NCI-H1694 (cell line): ENCODE measurements around the gene TNKS1BP1.
"Not testable (repeated sequence)": the region's sequence is repeated elsewhere in the genome, so short reads cannot be mapped to it uniquely, and the experiment has no call there.

Source experiments
- DNase-seq: peaks from one replicate; lab custom pipeline; 2025; lab: John Stamatoyannopoulos, UW

Gene TNKS1BP1

GRCh38 chr11:57310630-57311086 is 14.1 kb downstream of the TNKS1BP1 start:
- DNase-seq, result no peak

DNA sequence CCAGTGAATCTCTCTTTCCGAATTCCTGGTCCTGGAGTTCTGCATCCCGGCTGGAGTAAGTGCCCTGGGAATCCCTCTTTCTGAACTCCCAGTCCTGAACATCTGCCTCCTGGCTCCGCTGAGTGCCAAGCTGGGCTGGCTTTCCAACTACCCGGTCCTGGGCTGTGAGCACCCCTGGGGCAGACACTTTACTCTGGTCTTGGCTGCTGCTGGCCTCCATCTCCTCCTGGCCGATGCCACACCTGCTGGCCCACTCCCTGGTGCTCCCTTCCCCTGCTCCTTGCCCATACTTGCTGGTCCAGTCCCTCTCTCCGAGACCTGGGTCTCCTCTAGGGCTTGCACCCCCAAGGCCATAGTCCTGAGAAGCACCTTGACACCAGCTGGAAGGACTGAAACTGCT is 14.7 kb downstream of the TNKS1BP1 start:
- DNase-seq, result no peak

GRCh38 chr11:57309106-57310059 is 15.4 kb downstream of the TNKS1BP1 start:
- no peak for DNase-seq

GRCh38 chr11:57308426-57309060 is 16.2 kb downstream of the TNKS1BP1 start:
- DNase-seq, result no peak

DNA sequence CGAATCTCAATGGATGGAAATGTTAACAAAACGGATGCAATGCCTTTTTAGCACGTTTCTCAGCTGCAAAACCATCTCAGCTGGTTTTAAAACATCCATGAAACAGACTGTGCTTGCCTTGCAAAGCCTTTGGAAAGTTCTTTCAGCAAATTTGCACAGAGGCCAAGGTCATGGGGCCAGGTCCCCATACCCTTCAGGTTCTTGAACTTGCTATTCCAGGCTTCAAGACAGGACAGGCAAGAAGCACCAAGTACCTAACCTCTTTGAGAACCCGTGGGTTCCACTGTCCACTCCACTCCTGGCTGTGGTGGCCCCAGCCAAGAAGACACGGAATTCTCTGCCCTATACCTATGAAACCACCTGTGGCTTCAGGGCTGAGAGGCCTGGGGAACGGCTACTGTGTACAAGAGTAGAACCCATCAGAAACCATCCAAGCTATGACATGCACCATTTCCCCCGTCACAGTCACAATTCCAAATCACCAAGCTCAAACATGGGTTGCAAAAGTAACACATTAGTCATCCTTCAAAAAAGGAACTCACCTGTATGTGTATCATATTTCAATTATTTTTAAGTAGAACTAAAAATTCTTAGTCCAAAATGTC is 17.0 kb downstream of the TNKS1BP1 start:
- DNase-seq, result no peak

DNA sequence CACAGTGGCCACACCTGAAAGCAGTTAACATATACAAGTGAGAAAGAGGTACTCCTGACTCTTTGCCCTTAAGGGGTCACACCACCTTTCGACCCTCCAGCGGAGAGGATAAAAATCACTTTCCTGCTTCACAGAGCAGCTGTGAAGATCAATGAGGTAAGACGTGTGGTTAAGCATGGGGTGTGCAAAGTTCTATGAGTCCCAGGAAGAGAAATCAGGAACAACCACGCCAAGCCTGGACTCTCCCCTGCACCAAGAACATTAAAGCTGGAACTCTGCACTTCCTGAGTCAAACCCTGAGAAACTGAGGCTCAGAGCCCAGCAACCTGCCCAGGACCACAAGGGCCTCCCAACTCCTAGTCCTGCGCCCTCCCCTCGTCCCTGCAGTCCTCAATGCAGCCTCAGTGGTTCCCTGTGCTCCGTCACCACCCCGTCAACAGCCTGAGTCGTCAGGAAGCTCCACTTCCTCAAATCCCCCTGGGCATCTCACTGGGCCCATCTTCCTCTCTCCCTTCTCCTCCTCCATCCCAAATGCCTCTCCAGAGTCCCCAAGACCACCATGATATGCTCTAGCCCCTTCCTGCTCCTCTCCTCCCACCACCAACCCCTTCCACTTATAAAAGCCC is 17.7 kb downstream of the TNKS1BP1 start:
- DNase-seq, result no peak

DNA sequence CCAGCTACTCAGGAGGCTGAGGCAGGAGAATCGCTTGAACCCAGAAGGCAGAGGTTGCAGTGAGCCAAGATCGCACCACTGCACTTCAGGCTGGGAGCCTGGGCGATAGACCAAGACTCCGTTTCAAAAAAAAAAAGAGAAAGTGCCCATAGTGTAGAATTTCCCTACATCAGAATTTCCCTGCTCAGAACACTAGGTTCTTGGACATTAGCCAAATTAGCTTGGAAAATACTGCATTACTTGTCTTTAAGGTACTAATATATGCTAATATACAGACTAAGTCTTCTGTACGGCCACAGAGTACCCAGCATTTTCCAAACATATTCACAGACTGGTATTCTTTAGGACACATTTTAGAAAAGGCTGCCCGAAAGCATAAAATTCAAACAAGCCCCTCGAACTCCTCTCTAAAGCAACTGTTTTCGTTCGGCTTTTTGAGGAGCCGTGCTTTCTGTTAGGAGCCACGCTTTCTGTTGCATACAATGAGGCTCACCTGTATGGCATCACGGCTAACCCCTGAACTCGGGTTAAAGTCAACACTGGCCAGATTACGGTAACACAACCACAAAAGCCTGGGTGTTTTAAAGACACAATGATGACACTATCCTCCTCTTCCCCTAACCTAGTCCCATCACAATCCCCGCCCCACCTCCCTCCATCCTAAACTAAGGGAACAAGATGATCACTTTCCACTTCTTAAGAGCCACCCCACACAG is 18.4 kb downstream of the TNKS1BP1 start:
- no peak for DNase-seq

DNA sequence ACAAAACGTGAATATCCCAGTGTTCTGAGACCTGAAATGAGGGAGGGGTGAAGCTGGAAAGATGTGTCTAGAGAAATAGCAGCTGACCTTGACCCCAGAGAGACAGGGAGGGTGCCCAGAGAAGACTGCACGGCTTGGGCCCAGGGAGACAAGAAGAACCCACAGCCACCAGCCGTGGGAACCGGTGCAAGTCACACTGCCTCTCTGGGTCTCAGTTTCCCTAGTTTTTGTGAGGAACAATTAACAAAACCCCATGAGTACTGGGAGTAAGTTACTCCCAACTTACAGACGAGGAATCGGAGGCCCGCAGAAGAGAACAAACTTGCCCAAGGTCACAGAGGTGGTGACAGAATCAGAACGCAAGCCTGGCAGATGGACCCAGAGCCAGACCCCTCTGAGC is 19.2 kb downstream of the TNKS1BP1 start:
- no peak for DNase-seq

DNA sequence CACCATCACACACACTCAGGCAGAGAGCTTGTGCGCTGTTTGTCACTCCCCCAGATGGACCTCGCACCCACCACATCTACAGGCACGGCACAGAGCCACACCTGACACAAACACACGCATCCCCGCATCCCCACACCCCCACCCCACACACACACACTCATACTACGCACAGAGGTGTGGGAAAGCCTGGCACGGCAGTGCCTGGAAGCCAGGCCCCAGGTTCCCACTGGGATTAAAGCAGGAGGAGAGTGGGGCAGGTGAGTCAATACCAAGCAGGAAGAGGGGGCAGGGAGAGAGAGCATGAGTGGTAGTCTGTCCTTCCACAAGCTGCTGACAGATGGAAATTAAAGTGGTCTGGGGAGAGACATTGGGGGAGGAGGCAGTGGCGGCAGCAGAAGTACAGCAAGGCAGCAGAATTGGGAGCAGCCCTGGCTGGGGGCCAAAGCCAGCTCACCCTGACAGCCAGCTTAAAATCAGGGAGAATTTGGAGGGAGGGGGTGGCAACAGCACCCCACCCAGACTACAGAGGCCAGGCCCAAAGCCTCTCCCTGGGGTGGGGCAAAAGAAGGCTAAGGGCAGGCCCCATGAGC is 20.7 kb downstream of the TNKS1BP1 start:
- DNase-seq, result no peak

GRCh38 chr11:57303280-57303989 is 21.3 kb downstream of the TNKS1BP1 start:
- DNase-seq, result no peak

DNA sequence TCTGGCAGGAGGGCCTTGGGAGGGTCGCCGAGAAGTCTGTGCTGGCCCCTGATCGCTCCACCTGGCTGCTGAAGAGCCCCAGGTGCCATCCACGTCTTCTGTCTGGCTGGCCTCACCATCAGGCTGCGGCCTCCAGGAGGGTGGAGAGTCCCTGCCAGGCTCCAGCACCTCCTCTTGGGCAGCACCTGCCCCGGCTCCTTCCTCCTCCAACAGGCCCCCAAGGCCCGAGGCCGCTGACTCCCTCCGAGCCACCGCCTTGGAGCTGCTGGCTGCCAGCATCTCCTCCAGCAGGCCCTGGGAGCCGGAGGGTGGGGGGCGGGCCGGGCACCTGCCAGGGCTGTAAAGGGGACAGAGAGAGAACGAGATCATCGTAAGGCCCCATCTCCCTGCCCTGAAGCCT is 22.3 kb downstream of the TNKS1BP1 start:
- no peak for DNase-seq

- no peak for DNase-seq
Measured at GRCh38 chr11:57301711-57302423, 22.9 kb downstream of the TNKS1BP1 start.

DNA sequence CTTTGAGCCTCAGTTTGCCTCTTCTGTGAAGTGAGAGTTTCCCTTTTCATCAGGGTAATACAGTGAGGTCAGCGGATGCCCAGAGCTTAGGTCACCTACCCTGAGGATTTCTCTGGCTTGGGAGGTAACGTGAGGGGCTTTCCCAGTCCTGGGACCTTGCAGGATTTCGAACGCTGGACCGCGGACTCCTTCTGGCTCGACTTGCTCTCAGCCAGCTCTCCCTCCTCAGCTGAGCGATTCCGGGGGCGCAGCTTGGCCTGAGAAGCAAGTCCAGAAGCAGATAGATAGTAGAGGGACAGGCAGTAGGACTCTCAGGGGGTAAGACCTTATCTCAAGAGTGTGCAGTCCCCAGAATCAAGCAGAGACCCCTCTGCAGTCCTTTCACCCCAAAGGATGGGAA is 24.0 kb downstream of the TNKS1BP1 start:
- DNase-seq, result no peak

- DNase-seq, result no peak
Measured at GRCh38 chr11:57299150-57299737, 25.5 kb downstream of the TNKS1BP1 start.

- no peak for DNase-seq
Measured at GRCh38 chr11:57297221-57297620, 27.5 kb downstream of the TNKS1BP1 start.

DNA sequence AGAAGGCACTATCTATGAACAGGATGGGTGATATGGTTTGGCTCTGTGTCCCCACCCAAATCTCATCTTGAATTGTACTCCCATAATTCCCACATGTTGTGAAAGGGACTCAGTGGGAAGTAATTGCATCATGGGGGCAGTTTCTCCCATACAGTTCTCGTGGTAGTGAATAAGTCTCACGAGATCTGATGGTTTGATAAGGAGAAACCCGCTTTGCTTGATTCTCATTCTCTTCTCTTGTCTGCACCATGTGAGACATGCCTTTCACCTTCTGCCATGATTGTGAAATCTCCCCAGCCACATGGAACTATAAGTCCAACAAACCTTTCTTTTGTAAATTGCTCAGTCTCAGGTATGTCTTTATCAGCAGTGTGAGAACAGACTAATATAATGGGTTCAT is 28.5 kb downstream of the TNKS1BP1 start:
- not testable (repeated sequence) for DNase-seq

GRCh38 chr11:57294225-57295131 is 30.3 kb downstream of the TNKS1BP1 start:
- DNase-seq, result no peak

- no peak for DNase-seq
Measured at GRCh38 chr11:57290288-57290687, 34.5 kb downstream of the TNKS1BP1 start.
